Renal cortical epithelial cell (primary cell): Measurements from ENCODE around the gene NFKBIE. TPM values are rescaled to one million over a fixed set of nuclear protein-coding genes. Genes with fewer than 3 reads are reported as not detected.

ENCODE experiments used
- DNase-seq: peaks from one replicate; pipeline ENCODE4 v3.0.0-alpha.2; 2011; ENCODE audit warnings: low read depth
- total RNA-seq: library from RNA; depleted of rRNA; stranded (reverse); fragments of >200 nt; gene quantifications from 2 replicates; pipeline ENCODE4 v1.2.3, GENCODE V29; 2014

The NFKBIE gene
- total RNA-seq, 1 donor from 2014 or later, result 17.6 TPM

GRCh38 chr6:44258325-44258863 is 7.0 kb downstream of the NFKBIE start:
- DNase-seq, result no peak

- DNase-seq, result no peak
Observed at GRCh38 chr6:44257753-44258324, 7.5 kb downstream of the NFKBIE start.

- DNase-seq, result peak; percentile 36
Observed at GRCh38 chr6:44257025-44257752, 8.2 kb downstream of the NFKBIE start, which contains the start of gene SLC35B2. Gene SLC35B2 (minus strand): TSS chr6:44257528. CDS start chr6:44257410, 118 bp downstream.

DNA sequence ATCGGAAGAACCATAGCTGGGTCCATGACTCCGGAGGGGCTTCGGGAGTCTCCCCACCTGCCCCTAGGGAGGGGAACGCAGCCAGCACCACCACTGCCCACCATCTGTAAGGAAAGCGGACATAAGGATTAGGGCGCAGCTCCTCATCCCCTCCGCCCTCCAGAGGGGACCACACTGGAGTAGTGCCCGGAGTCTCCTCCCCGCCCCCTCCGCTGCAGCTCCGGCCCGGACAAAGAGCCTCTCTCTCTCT is 8.7 kb downstream of the NFKBIE start:
- no peak for DNase-seq

DNA sequence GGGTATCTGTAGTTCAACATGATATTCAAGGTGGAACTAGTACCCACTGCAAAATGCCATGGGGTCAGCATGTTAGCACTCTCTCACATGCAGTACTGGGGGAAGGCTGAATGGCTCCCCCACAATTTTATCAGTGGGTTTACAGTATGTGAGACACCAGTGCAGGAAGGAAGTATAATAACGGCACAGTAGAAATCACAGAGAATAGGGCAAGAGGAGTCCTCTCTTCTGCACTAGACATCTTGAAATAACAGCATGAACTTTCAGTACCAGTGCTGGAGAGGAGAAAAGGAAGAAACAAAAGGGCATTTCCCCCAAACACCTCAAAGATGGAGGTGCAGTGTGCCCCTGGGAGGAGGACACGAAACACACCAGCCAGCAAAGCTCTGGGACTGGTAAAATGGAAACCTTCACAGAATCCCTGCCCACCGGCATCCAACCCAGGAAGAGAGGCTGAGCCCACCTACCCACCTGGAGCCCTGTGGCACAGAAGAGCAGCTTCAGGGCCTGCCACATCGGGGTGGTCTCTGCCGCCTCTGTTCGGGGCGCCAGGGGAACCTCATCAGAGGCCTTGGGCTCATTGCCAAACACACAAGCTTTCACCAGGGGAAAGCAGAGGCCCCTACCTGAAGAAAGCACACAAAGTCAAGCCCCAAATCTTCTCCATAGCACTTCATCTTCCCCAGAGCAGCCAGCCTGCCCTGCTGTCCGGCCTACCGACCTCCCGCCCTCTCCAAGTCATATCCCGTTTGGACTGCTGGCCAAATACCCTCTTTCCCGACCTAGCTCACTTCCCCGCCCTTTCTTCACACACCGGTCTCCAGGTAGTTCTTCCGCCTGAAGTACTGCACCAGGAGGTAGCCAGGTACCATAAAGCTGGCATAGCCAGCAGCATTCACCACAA is 9.2 kb downstream of the NFKBIE start:
- DNase-seq, result no peak

DNA sequence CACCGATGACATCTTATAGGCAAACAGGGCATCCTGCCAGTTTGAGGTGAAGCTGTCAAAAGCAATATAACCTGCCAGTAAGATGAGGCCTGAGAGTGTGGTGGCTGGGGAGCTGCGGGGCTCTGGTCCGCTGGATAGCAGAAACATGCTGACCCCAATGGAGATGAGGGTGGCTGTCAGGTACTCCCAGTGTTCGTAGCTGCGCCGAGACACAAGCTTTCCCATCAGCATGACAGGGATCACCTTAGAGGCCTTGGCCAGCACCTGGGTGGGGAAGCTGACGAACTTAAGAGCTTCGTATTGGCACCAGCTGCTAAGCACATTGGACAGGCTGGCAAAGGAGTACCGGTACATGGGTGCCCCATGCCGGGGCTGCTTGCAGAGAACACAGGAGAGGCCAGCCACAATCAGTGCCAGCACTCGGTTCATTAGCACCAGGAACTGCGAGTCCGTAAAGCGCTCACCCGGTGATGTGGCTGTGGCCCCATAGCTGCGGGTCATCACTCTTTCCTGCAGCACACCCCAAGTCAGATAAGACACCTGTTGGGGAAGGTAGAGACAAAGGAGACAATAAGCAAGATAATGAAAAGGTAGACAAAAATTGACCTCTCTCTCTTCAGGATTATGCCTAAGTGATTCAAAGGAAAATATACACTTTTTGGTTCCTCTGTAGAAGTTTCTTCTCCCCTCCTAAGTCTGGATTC is 10.1 kb downstream of the NFKBIE start:
- DNase-seq, result no peak

DNA sequence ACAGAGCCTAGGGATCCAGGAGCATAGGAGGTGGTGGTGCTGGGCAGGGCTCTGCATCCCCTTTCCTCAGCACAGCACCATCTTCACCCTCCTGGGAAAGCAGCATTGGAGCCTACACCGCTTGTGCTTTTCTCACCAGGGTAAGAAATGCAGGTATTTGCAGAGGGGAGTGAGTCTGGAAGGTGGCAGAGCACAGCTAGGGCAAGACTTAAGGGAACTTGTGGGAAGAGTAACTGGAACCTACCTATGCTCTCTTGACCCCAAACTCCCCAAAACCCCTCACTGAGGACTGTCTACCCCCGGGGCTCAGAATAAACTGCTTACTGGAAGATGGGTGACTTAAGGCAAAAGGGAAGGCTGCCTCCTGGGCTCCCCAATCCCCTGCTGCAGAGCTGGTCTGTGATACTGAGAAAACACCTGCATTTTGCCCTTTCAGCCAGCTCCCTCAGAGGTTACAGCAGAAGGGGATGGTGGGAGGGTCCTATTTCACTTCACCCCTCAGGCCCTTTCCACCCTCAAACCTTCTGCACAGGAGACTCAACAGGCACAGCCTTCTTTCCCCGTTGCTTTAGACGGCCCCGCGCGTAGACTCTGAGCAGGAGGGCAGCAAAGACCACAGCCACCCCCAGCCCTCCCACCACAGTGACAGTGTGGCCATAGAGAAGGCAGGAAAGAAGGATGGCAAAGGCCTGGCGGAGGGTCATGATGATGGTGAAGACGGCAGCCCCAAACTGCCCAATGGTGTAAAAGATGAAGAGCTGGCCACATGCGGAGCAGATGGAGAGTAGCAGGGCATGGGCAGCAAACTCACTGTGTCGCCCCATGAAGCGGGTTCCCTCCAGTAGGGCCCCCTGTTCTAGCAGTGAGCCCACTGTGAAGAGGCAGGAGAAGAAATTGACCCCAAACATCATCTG is 10.9 kb downstream of the NFKBIE start:
- no peak for DNase-seq

DNA sequence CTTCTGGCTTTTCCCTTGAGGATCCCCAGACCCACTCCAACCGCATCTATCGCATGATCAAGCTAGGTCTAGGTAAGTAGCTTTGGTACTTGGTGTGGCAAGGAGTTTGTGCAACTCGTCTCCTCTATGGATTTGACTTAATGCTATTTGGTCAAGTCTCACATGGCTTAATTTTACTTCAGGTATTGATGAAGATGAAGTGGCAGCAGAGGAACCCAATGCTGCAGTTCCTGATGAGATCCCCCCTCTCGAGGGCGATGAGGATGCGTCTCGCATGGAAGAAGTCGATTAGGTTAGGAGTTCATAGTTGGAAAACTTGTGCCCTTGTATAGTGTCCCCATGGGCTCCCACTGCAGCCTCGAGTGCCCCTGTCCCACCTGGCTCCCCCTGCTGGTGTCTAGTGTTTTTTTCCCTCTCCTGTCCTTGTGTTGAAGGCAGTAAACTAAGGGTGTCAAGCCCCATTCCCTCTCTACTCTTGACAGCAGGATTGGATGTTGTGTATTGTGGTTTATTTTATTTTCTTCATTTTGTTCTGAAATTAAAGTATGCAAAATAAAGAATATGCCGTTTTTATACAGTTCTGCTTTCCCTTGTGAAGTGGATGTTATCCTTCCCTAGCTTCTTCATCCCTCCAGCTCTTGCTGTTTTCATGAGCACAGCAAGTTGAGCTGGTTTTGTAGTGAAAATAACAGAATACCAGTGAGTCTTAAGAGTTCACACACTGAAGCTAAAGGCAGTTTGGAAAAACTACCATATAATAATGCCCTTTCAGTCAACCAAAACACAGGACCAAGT is 11.8 kb downstream of the NFKBIE start:
- DNase-seq, result no peak

DNA sequence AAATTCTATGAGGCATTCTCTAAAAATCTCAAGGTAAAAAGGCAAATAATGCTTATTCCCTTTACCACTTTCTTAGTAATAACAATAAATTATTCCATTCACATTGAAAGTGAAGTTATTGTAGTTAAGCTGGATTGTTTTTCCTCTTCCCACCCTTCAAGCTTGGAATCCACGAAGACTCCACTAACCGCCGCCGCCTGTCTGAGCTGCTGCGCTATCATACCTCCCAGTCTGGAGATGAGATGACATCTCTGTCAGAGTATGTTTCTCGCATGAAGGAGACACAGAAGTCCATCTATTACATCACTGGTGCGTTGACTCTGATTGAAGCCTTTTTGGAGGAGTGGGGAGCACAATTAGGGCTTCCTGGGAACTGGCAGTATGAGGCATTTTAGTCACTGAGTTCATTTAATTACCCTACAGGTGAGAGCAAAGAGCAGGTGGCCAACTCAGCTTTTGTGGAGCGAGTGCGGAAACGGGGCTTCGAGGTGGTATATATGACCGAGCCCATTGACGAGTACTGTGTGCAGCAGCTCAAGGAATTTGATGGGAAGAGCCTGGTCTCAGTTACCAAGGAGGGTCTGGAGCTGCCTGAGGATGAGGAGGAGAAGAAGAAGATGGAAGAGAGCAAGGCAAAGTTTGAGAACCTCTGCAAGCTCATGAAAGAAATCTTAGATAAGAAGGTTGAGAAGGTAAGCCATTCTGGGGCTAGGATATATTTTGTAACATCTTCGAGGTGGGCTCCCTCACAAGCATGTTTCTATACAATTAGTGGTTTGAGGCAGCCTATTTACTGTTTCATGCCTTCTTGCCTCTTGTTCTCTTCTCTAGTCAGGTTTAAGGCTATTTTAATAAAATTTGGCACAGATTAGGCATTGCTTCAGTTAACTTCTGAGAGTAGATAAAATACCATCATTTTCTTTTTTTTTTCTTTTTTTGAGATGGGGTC is 13.5 kb downstream of the NFKBIE start:
- DNase-seq, result no peak

DNA sequence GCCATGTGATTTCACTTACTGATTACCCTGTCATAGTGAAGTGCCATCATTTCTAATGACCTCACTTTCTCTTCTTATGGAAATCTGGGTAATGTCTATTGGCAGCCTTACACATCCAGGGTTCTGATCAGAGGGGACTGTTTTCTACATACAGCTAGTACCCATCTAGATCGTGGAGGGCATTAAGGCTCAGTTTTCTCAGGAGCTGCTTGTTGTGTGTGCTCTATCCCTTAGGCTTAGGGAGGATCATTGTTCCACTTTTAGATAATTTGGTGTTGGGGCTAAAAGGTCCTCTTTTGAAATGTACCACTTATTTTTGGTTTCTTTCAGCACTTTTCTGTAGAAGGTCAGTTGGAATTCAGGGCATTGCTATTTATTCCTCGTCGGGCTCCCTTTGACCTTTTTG is 14.6 kb downstream of the NFKBIE start:
- no peak for DNase-seq

DNA sequence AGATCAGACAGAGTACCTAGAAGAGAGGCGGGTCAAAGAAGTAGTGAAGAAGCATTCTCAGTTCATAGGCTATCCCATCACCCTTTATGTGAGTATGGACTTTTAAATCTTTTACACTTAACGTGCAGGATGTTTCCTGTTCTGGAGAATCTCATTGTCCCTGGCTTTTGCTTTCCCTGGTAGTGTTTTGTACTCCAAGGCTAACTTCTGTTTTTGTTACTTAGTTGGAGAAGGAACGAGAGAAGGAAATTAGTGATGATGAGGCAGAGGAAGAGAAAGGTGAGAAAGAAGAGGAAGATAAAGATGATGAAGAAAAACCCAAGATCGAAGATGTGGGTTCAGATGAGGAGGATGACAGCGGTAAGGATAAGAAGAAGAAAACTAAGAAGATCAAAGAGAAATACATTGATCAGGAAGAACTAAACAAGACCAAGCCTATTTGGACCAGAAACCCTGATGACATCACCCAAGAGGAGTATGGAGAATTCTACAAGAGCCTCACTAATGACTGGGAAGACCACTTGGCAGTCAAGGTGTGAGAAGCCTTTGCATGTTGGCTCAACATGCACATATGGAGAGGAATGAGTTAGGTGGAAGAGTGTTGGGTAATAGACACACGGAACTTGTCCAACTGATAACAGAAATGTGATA is 15.2 kb downstream of the NFKBIE start:
- no peak for DNase-seq

GRCh38 chr6:44249082-44249748 is 16.1 kb downstream of the NFKBIE start:
- DNase-seq, result no peak

DNA sequence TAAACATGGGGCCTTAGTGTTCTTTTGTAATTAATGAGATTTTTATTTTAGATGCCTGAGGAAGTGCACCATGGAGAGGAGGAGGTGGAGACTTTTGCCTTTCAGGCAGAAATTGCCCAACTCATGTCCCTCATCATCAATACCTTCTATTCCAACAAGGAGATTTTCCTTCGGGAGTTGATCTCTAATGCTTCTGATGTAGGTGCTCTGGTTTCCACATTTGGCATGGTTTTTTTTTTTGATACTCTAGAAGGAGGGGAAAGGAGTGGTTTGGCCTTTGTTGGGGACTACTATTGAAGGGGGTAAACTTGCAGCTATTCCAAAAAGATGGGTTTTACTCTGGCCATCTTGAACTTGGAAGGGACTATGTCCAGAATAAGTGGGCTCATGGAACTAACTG is 16.8 kb downstream of the NFKBIE start:
- no peak for DNase-seq

DNA sequence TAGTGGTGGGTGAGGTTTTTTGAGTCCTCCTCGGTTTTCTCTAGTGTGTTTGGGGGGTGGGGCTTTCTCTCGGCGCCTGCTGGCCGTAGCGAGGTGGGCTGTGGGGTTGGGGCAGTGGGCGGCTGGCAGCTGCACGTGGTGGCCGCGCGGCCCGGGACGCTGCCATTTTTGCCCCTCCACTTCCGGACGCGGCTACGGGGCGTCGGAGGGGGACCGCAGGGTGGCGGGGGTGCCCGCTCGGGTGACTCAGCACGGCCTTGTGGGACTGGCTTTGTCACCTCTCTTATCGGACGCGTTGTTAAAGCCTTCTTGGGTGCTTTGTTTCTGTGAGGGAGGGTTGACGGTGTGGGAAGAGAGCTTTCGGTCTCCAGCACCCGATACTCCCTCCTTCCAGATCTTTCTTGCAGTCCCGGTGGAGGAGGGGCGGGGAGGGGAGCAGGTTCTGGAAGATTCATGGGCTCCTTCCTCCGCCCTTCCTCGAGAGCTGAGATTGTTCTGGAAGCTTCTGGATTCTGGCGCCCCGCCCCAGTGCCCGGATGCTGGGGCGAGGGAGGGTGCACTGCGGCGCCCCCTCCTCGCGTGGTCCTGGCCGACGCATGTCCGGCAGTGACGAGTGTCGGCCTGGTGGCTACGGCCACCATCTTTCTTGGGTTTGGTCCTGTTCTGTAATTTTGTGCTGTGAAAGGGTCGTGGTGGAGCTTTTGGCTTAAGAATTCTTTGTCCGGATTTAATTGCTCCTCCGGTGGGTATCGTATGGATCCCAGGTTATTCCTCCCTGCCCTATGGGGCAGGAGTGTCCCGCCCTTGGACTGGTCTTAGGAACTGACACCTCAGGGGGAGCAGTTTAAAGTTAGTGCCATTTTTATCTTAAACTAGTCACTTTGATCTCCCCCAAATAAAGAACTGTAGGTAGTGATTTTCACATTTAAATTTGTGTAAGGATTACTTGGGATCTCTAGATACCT is 17.7 kb downstream of the NFKBIE start:
- peak; percentile 19 for DNase-seq

DNA sequence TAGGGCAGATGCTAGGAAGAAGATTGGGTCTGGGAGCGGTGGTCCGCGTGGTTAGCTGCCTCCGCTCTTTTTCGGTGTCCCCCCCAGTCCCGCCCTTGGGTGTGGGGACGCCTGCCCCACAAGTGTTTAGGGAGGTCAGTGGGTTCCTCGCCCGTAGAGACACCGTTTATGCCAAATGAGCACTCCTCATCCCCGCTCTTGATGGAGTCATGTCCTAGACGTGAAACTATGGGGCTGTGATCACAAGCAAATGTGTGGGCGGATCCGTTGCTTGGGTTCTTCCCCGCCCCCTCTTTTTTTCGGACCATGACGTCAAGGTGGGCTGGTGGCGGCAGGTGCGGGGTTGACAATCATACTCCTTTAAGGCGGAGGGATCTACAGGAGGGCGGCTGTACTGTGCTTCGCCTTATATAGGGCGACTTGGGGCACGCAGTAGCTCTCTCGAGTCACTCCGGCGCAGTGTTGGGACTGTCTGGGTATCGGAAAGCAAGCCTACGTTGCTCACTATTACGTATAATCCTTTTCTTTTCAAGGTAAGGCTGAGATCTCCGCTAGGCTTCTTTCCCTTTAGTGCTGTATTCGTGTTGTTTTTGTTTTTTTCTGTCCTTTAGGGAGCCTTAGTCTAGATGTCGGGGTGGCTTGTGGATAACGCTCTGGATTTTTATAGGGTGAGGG is 18.6 kb downstream of the NFKBIE start, which contains the start of gene HSP90AB1:
Gene HSP90AB1 (plus strand): TSS at position 439 of the 675 bp plus-strand sequence. CDS start 1,529 bp downstream, outside the sequence.
- DNase-seq, result peak; percentile 98
